NCI-H1436 treated with DMSO at 0.1 percent for 48 hours (cell line): ENCODE results near the gene RBM6.
"Not testable (repeated sequence)": the region's sequence is repeated elsewhere in the genome, so short reads cannot be mapped to it uniquely, and the experiment has no call there.

Source experiments
- DNase-seq: peaks from one replicate; lab custom pipeline; 2025; lab: John Stamatoyannopoulos, UW

The RBM6 gene, protein sequence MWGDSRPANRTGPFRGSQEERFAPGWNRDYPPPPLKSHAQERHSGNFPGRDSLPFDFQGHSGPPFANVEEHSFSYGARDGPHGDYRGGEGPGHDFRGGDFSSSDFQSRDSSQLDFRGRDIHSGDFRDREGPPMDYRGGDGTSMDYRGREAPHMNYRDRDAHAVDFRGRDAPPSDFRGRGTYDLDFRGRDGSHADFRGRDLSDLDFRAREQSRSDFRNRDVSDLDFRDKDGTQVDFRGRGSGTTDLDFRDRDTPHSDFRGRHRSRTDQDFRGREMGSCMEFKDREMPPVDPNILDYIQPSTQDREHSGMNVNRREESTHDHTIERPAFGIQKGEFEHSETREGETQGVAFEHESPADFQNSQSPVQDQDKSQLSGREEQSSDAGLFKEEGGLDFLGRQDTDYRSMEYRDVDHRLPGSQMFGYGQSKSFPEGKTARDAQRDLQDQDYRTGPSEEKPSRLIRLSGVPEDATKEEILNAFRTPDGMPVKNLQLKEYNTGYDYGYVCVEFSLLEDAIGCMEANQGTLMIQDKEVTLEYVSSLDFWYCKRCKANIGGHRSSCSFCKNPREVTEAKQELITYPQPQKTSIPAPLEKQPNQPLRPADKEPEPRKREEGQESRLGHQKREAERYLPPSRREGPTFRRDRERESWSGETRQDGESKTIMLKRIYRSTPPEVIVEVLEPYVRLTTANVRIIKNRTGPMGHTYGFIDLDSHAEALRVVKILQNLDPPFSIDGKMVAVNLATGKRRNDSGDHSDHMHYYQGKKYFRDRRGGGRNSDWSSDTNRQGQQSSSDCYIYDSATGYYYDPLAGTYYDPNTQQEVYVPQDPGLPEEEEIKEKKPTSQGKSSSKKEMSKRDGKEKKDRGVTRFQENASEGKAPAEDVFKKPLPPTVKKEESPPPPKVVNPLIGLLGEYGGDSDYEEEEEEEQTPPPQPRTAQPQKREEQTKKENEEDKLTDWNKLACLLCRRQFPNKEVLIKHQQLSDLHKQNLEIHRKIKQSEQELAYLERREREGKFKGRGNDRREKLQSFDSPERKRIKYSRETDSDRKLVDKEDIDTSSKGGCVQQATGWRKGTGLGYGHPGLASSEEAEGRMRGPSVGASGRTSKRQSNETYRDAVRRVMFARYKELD

DNA sequence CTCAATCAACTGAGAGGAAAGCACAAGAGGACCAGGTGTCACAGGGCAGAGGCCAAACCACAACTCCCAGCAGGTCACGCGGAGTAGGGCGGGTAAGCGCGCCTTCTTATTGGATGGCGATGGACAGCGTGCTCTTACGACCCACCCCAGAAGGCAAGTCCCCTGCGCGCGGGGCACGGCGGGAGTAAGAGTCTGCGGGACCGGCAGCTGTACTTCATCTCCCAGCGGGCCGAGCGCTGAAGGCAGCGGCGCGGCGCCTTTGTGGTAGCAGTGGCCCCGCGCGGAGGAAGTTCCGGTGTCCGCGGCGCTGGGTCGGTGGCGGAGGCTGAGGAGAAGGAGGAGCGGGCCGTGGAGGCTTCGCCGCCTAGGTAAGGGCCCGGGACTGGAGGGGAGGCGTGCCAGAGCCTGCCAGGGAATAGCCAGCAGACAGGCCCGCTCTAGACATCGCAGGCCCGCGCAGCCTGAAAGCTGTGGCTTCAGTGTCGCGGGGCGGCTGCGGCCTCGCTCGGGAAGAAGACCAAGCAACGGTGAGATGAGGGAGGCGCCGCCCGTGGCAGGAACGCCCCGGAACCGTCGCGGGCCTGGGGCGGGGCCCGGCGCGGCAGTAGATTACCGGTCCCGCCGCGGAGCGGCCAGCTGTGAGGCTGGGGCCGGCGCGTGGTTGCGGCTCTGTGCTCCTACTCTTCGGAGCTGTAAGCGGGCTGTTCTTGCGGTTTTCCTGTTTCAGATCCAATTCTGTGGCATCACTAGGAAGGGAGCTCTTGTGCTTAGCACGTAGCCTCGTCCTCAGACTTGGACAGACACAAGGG lies at the start of gene RBM6:
Gene RBM6, plus strand, starts transcription at position 293 of the 809 bp plus-strand sequence. CDS start 22,492 bp downstream, outside the sequence.
- peak; percentile 63 for DNase-seq

DNA sequence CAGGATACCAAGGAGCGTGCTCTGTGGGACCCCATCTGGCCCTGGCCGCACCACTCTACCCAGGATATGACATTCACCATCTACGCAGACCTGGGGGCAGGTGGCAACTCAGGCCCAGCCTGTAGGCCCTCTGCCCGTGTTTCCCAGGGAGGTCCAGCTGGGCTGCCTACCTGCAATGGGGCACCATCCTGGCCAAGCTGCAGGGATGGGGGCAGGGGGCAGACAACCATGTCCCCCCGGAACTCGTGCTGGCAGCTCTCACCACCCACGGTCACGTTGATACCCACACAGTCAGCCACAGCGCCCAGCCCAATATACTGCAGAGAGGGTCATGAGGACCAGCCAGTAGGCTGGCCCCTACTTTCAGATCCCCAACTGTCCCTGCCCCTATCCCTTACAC lies 44.2 kb upstream of the RBM6 start:
- no peak for DNase-seq

DNA sequence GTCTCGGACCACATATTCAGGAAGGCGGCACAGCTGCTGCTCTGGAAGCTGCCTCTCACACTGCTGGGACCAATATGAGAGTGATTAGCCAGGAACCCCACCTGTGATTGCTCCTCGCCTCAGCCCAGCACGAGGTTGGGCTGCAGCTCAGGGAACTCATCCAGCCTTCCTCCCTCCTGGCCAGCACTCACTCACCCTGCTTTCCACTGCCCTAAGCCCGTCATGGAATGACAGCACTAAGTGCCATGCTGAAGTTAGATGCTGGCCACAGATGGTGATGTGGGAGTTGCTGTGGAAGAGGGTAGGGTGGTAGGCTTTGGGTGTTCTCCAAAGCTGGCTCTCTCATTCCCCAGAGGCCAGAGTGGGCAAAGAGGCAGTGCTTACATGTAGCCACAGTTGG lies 43.6 kb upstream of the RBM6 start:
- no peak for DNase-seq

DNA sequence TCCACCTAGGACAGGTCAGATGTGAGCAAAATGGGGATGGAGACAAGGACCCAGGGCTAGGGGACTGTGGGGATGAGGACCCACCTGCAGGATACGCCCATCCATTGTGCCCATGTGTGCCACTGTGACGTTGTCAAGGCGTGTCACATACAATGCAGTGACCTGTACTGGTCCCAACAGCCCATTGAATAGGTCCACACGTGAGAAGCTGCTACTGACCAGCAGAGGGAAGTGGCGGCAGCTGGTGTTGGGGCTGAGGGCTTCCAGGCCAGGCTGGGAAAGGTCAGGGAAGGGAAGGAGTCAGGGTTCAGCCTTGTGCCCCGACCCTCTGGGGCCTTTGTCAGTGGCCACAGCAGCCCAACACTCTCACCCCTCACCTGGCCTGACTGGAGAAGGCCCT lies 41.0 kb upstream of the RBM6 start:
- DNase-seq: no peak

DNA sequence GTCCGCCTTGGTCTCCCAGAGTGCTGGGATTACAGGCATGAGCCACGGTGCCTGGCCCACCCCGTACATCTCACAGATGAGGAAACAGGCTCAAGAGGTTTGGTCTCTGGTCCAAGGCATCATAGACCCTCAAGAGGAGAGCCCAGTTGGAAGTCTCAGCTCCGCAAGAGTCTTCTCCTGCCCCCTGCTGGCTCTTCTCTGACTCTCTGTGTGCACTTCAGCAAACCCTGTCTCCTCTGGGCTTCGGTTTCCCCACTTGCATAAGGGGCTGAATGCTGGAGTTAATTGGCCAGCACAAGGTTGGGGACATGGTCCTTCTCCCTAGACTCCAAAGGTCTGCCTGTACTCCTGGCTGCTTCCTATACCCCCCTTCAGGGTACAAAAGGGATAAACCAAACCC lies 40.1 kb upstream of the RBM6 start:
- no peak for DNase-seq

DNA sequence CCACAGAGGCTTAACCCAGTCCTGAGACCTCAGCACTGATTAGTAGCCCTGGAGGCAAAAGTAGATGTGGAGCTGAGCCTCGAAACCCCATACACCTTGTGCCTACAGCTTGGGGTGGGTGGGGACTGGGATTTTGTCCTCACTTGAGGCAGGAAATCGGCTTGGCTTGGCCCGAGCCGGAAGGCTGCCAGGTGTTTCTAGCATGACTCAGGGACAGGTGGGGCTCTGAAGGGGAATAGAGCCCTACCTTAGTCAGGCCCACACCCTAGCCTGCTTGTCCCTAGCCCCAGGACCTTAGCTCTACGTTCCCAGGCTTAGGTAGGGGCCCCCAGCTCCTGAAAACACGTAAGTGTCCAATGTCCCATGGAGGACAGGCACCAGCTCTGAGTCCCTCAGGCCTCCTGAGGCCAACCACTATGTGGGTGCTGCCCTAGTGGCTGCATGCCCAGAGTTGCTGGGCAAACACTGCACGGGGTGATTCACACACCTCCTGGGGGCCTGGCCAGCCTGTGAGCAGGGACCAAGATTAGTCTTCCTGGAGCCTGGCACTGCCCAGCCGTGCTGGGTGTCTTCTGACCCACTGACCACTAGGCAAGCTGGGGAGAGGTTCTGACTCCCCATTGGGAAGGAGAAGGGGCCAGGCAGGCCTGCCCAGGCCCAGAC lies 39.3 kb upstream of the RBM6 start:
- DNase-seq: no peak

DNA sequence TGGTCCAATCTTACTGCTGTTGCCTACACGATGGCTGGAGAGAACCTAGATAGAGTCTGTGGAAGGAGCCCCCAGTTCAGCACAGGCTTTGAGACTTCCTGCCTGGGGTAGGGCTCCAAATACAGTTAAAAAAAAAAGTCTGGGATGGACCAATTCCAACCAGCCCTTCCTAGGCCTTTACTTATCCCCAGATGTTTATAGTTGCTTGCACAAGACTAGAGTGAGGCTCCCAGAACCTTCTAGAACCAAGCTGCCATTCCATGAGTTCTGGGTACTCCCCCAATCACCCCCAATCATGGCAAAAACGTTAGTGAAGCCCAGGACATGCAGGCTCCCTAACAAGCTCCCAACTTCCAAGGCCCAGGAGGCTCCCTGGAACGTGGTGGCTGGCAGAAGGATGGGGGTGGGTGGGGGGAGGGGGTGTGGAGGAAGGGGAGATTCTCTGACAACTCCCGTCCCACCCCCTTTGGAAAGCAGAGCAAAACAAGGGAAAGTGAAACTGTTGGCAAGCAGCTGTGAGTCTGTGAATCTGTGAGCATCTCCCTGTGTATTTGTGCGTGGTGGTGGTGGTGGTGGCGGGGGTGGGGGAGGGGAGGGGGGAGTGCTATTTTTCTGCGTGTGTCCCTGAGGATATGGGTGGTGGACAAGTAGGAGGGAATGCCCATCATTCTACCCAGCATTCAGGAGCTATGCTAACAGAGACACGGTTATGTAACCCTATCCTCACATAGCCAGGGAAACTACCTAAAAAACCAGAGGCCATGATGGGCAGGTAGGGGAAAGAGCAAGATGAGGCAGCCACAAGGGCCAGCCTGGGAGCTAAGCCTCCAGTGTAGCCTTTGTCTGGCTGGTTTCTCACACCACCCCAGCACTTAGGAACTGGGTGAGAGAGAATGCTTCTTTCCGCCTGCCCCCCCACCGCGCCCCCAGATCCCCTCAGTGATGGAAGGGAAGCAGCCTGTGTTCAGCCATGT lies 38.3 kb upstream of the RBM6 start:
- DNase-seq: no peak

DNA sequence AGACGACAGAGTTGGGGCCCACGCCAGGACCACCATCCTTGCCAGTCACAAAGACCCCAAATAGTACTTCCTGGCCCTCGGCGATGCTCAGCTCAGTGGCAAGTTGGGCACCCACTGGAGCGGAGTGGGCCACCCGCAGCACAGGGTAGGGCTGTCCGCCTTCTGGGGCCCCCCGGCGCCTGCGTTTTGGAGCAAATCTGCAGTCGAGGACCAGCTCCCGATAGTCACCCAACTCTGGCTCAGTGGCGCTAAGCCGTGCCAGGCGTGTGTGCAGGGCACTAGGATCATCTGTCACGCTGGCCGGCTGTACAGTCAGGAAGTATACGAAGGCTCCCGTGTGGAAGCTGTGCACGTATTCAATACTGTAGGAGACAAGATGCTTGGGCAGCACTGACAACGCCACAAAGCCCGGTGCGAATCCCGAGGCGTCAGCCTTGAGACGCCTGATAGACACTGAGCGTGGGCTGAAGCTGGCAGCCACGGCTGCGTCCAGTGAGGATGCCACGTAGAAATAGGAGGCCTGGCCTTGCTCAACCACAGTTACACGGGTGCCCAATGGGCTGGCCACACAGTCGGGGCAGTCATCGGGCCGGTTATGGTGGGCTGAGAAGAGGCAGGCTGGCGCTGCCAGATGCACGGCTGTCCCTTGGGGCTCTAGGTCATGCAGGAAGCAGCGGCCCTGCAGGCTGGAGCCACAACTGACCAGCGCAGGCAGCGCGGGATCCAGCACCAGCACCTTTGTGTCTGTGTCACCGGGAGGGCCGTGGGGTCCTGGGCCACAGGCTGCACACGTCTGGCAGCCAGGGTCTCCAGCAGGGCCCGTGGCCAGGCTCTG lies 37.2 kb upstream of the RBM6 start:
- no peak for DNase-seq

DNA sequence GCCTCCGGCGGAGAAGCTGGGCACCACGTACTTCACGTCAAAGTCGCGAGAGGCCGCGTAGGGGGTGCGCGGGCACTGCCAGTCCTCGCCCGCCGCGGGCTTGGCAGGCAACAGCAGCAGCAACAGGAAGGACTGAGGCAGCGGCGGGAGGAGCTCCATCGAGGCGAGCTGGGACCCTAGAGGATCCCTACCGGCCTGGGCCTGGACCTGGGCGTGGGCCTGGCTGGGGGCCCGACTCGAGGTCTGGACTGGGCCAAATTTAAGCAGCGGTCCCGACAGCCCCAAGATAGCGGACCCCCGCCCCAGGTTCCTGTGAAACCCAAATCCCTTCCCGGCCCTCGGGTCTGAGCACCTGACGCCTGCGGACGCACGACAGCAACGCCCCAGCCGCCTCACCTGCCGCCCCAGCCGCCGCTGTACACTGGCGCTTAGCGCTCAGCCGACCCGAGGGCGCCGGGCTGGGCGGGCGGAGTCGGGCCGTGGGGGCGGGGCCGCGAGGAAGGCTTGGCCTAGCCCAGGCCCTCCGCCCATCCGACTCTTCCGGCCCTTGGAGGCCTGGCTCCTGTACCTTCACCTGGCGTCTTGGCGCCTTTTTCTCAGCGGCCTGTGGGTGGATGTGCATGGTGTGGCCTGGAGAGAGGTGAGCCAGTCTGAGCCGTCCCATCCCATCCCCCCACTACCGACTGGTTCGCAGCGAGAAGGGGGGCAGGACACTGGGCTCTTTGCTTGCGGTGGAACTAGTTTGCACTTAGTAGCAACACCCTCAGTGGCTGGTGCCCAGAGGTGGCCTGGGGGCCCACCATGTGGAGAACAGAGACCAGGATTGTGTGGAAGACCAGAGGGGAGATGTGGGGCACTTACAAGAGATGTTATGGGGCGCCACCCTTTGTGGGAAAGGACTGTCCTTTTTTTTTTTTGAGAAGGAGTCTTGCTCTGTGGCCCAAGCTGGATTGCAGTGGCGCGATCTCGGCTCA lies 36.2 kb upstream of the RBM6 start, which contains the start of gene MST1R:
Gene MST1R, minus strand, starts transcription at position 423 of the 974 bp plus-strand sequence. Its CDS starts 264 bp downstream, at position 159.
- no peak for DNase-seq

DNA sequence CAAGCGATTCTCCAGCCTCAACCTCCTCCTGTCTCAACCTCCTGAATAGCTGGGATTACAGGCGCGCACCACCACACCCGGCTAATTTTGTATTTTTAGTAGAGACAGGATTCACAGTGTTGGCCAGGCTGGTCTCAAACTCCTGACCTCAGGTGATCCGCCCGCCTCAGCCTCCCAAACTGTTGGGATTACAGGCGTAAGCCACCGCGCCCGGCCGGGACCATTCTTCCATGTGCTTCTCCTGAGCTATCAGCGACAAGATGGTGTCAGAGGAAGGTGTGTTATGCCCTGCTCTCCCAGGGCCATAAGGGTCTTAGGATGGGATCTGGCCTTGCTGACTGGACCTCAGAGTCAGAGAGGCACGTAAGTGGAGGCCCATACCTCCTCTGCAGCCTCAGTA lies 35.5 kb upstream of the RBM6 start:
- DNase-seq: not testable (repeated sequence)

DNA sequence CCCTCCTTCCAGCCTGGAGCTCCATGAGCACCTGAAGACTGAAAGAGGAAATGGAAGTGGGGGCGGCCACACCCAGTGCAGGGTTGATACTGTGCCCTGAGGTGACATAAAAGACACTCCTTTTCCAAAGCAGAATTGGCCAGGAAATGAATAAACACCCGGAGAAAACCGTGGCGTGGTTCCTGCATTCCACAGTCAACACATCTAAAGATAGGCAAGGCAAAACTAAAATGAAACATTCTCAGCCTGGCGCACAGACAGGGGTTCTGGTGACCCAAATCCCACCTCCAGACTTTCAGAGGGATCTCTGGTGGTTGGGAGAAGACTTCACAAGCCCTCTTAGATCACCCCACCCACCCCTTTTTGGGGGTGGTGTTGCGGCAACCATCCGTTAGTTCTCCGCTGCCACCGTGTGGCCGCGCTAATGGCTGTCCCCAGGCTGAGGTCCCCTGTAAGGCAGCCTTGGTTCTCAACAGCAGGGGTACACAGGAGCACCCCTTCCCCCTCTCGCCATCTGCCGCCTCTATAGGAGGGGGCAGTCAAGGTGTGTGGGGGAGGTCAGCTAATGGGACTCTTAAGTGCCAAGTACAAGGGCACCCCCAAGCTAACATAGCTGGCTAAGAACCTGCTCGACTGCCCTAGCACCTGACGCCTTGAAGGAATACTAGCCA lies 33.7 kb upstream of the RBM6 start:
- DNase-seq: no peak

DNA sequence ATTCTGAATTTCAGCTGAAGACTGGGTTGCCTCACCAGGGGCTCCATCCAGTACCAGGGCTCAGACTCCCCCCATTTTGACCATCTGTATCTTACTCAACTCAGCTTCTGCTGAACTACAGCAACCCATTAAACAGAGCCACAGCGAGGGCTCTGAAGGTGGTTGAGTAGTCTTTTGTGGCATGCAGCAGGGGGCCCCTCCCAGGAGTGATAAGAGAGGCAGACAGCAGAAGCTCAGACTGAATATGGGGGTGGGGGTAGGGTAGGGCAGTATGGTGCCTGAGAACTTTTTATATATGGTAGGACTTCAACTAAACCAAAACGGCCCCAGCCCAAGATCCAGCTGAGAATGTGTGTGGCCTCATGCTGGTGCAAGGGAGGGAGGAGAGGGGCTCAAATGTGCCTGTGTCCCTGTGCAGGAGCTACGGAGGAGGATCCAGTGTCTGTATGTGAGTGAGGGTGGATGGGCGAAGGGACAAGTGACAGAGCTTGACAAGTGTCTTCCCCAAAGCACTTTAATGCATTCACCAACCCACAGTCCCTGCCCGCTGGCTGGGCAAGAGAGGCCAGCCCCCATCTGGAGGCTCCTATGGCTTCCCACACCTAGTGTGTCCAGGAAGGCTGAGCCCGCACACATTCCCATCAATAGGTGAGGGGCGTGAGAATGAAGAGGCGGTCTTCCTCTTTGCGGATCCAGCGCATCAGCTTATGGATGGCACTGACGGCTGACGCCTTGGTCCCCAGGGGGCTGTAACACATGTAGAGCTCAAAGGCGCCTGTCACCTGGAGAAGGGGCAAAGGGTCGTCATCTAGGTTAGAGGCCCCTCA lies 31.4 kb upstream of the RBM6 start:
- no peak for DNase-seq

DNA sequence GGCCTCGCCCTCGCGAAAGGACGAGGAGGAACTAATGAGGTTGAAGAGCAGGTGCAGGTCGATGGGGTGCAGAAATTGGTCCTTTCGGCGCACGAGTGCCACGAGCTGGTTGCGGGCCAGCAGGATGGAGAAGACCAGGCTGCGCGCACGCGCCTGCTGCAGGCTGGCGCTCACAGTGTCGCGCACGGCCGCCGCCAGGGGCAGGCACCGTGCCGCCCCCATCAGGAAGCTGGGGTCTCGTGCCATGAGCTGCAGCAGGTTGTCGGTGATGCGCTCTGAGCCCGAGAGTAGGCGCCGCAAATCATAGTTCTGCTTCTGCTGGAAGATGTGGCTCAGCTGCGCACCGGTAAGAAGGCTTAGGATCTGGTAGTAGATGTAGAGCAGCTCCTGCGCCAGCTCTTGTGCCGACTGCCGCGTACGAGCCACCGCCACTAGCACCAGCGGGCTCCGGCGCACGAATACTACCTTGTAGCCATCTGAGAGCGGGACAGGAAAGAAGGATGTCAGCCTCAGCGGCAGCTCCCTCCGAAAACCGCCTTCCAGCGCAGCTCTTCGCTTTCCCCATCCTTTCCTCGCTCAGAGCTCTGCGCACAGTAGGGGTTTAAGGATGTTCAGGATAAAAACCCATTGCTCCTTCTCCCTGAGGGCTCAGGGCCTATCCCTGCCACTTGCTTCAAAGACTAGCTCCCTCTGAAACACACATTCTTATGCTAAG lies 29.4 kb upstream of the RBM6 start:
- no peak for DNase-seq

DNA sequence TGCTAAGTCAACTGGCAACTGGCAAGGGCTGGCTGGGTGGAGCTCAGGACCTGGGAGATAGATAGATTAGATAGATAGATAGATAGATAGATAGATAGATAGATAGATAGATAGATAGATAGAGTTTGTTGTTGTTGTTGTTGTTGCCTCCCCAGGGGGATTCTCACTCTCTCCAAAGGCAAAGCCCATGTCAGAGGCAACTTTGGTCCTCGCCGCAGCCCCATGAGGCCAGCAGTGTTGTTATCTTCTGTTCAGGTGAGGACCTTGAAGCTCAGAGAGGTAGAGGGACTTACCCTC lies 28.9 kb upstream of the RBM6 start:
- no peak for DNase-seq

DNA sequence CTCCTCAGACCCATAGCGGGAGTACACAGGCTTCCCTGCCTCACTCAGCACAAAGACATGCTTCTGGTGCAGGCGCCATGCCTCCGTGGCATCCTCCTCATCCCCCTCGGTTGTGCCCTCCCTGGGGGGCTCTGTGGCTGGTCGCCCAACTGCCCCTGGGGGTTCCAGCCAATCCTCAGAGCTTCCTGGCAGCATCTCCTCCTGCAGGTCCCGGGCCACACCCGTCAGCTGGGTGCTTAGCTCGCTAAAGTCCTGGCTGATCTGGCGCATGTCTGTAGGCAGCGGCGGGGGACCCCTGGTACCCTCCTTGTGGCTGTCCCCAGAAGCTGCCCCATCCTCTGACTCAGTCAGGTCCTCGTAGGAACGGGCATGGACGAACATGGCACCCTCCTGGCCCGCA lies 28.3 kb upstream of the RBM6 start:
- DNase-seq: no peak

DNA sequence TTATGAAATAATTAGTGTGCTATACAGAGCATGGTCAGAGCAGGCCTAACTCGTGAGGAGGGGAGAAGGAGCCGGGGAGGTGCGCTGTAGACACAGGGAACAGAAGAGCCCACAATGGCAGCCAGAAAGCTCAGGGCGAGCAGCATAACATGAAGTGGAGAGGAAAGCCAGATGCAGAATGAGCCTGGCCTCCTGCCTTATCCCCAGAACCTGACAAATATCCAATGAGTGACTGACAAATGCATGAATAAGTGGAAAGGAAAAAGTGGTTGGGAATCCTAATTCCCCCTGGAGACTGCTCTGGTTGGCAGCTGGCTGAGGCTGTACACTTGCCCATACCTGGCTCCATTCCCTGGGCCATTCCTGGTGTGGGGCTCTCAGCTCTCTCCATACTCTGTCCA lies 27.1 kb upstream of the RBM6 start:
- DNase-seq: no peak
